ENCODE measurements around the gene CD247. TPM values are rescaled to one million over a fixed set of nuclear protein-coding genes. Genes with fewer than 3 reads are reported as not detected.

The CD247 gene
- total RNA-seq, 2 donors from 2014 or later = 0.79 to 1.1 TPM

DNA sequence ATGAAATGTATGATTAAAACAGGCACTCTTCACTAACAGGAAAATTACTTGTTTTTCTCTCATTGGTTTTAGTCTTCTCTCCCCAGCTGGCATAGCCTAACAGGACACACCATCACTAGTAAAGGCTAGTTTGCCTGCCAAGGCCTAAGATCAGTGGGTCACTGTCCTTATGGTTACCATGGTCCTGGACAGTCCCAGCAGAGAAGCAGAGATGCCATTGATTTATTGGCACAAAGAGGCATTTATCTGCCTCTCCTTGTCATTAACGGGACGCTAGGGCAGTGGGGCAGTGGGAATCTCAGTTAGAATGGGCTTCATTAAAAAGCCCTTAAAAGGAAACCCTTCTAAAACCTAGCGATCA lies 13.9 kb downstream of the CD247 start:
- H3K27ac ChIP-seq = no peak overlapping the region
- TF ChIP-seq, protein P1, sequence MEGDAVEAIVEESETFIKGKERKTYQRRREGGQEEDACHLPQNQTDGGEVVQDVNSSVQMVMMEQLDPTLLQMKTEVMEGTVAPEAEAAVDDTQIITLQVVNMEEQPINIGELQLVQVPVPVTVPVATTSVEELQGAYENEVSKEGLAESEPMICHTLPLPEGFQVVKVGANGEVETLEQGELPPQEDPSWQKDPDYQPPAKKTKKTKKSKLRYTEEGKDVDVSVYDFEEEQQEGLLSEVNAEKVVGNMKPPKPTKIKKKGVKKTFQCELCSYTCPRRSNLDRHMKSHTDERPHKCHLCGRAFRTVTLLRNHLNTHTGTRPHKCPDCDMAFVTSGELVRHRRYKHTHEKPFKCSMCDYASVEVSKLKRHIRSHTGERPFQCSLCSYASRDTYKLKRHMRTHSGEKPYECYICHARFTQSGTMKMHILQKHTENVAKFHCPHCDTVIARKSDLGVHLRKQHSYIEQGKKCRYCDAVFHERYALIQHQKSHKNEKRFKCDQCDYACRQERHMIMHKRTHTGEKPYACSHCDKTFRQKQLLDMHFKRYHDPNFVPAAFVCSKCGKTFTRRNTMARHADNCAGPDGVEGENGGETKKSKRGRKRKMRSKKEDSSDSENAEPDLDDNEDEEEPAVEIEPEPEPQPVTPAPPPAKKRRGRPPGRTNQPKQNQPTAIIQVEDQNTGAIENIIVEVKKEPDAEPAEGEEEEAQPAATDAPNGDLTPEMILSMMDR (IDR thresholded peaks at IDR 0.05) = no peak
- no peaks in the 10 kb centered on the region for H3K36me3 ChIP-seq
- DNase-seq (ENCODE audit: low spot score) = no peak
- H3K4me1 ChIP-seq = no peaks in the 10 kb centered on the region
- no peaks in the 10 kb centered on the region for H3K27me3 ChIP-seq
- no peak overlapping the region for H3K4me3 ChIP-seq
- H3K9me3 ChIP-seq = no peaks in the 10 kb centered on the region

DNA sequence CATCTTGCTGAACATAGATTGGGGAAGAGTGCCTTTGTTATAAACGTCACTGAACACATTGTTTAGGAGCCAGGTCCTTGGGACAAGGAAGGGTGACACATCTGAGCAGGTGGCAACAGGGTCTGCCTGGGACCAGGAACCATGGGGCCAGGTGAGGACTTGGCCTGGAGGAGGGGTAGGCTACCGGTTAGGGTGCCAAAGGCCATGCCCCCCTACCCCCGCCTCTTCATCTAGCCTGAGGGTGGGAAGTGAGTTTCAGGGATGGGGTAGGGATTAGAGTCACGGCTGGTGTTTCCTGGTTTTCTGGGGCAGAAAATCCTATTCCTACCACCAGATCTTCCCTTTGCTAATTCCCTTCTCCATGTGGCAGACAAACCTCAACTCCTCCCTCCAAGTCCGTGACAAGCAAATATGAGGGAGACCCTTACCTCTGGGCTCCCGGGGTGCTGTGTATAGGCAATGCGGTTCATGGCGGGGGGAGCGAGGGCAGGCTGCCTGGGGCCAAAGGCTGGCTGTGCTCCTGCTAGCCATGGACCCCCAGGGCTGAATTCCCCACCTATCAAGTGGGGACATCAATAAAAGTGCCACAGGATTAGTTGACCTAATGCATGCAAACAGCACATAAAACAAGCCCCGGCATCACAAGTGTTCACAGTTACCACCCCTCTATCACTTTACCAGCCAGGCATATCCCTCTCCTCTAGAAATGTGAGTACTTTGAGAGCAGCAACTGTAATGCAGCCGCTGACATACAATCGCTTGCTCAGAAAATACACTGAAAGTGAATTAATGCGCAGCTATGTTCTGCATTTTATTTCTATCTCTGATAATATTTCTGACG lies 14.5 kb downstream of the CD247 start:
- no peaks in the 10 kb centered on the region for H3K9me3 ChIP-seq

DNA sequence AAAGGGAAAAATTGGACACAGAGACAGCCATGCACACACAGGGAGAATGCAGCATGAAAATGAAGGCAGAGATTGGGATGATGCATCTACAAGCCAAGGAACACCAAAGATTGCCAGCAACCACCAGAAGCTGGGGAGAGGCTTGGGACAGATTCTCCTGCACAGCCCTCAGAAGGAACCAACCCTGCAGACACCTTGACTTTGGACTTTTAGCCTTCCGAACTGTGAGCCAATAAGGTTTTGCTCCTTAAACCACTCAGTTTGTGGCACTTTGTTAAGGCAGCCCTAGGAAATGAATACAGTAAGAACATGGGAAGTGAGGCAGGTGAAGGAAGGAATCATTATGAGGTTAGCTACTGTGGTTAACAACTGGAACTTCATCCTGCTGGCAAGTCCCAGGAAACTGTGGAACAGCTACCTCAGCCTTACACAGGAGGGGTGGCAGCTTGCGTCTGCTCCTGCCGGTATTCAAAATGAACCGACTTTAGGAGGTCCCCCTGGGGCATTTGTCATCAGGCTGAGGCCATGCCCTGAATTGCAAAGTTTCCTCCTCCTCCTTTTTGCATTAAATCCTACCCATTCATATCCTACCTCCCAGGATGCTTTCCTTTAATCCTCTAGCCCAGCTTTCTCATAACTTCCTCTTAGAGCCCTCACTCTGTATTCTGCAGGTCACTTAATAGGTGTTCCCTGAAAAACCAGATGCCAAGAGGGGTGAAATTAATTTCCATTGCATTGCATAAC lies 15.4 kb downstream of the CD247 start:
- no peaks in the 10 kb centered on the region for H3K4me1 ChIP-seq
- no peak overlapping the region for H3K27ac ChIP-seq
- H3K9me3 ChIP-seq = no peaks in the 10 kb centered on the region
- H3K4me3 ChIP-seq = no peak overlapping the region
- H3K36me3 ChIP-seq = no peaks in the 10 kb centered on the region
- no peak for DNase-seq (ENCODE audit: low spot score)
- TF ChIP-seq, protein P1 (IDR thresholded peaks at IDR 0.05) = no peak
- no peaks in the 10 kb centered on the region for H3K27me3 ChIP-seq

More for the DNA sequence above, 14.5 kb downstream of the CD247 start:
- Histone ChIP-seq H3K36me3 (no peaks in the 10 kb centered on the region), H3K27me3 (no peaks in the 10 kb centered on the region), H3K27ac (no peak overlapping the region), H3K4me3 (no peak overlapping the region), H3K4me1 (no peaks in the 10 kb centered on the region)
- DNase-seq (ENCODE audit: low spot score) = no peak
- TF ChIP-seq, protein P1 (IDR thresholded peaks at IDR 0.05) = no peak

DNA sequence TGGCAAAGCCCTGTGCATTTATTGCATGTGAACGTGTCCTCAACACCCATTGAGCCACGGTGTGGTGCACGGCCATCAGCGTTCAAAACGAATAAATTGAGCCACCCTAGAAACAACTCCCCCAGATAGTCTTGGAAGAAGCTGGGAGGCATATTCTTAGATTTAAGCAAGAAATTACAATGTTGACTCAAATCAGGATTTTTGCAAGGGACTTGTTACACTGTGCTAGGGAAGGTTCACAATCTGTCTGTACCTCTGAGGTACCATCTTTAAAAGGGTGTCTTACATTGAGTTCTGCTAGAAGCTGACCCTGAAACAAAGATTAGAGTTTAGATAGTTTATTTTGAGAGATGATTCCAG lies 16.2 kb downstream of the CD247 start:
- no peak for DNase-seq (ENCODE audit: low spot score)
- Histone ChIP-seq H3K9me3 (no peaks in the 10 kb centered on the region), H3K4me1 (no peaks in the 10 kb centered on the region), H3K4me3 (no peak overlapping the region), H3K36me3 (no peaks in the 10 kb centered on the region), H3K27ac (no peak overlapping the region), H3K27me3 (no peaks in the 10 kb centered on the region)
- TF ChIP-seq, protein P1 (IDR thresholded peaks at IDR 0.05) = no peak

DNA sequence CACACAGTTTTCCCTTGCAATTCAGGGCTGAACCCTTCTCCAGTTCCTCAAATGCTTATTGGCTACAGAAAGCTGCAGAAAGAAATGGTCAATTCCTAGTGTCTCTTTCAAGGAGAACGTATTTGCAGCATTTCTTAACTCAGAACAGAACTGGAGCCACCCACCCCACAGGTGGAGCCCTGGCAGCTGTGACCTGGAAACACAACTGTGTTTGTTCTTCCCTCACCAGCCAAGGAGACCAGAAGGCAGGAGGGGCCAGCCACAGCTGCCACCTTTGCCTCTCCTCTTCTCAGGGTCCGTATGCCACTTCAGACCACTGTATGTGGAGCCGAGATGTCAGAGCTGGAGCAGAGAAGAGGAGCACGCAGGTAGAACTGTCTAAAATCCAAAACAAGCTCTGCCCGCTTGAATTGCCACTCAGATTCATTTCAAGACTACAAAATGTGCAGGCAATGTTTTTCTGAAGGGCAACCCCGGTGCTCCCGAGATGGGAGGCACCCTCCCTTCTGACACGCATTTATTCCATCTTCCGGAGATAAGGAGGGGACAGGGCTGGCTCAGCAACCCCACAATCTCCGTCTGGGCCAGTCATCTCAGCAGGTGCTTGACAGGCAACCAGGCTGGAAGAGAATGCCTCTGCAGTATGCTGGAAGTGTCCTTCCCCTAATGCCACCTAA lies 16.7 kb downstream of the CD247 start:
- H3K27me3 ChIP-seq = no peaks in the 10 kb centered on the region
- no peaks in the 10 kb centered on the region for H3K9me3 ChIP-seq
- no peaks in the 10 kb centered on the region for H3K36me3 ChIP-seq
- no peak overlapping the region for H3K4me3 ChIP-seq
- no peak overlapping the region for H3K27ac ChIP-seq
- TF ChIP-seq, protein P1 (IDR thresholded peaks at IDR 0.05) = no peak
- no peaks in the 10 kb centered on the region for H3K4me1 ChIP-seq
- peak; percentile 26 for DNase-seq (ENCODE audit: low spot score)

Data from right atrium auricular region (tissue), 2 donors.